Measurements from ENCODE around the gene PLCD1. TPM values are rescaled to one million over a fixed set of nuclear protein-coding genes. Genes with fewer than 3 reads are reported as not detected.

The PLCD1 gene
- total RNA-seq, 2 experiments from 2014 or later = 7.7 to 10.4 TPM

DNA sequence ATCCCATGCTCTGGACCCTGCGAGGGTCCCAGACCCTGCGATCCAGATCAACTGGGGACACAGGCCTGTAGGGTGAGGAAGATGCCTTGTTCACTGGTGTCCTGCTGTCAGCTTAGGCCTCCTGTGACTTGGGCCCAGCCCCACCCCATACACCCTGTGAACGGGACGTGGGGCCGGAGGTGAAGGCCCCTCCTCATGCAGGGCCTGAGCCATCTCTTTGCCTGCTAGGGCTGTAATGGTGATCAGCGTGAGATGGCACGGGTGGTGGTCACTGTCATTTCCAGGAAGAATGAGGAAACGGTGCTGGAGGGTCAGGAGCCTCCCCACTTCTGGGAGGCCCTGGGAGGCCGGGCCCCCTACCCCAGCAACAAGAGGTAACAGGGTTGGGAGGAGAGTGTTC lies 26.5 kb downstream of the PLCD1 start:
- intact Hi-C loops (cut with micrococcal nuclease; ENCODE audit: unreplicated experiment) = loop anchor here (1.0 kb wide), 1 partner anchor 29 kb away; no protein-coding TSS in a partner anchor
- no peaks in the 10 kb centered on the region for H4K20me1 ChIP-seq (ENCODE audit: insufficient read depth, low read length)
- peaks cover 14% of the 10 kb centered on the region for H3K4me1 ChIP-seq (ENCODE audit: insufficient read depth, low read length, poor library complexity, severe bottlenecking)
- H2AFZ ChIP-seq (ENCODE audit: low read length) = no peak overlapping the region
- H3K27ac ChIP-seq (ENCODE audit: low read depth, low read length, poor library complexity, severe bottlenecking) = no peak overlapping the region
- TF ChIP-seq, protein P1, sequence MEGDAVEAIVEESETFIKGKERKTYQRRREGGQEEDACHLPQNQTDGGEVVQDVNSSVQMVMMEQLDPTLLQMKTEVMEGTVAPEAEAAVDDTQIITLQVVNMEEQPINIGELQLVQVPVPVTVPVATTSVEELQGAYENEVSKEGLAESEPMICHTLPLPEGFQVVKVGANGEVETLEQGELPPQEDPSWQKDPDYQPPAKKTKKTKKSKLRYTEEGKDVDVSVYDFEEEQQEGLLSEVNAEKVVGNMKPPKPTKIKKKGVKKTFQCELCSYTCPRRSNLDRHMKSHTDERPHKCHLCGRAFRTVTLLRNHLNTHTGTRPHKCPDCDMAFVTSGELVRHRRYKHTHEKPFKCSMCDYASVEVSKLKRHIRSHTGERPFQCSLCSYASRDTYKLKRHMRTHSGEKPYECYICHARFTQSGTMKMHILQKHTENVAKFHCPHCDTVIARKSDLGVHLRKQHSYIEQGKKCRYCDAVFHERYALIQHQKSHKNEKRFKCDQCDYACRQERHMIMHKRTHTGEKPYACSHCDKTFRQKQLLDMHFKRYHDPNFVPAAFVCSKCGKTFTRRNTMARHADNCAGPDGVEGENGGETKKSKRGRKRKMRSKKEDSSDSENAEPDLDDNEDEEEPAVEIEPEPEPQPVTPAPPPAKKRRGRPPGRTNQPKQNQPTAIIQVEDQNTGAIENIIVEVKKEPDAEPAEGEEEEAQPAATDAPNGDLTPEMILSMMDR (conservative IDR thresholded peaks at IDR 0.05; ENCODE audit: low read length) = no peak
- TF ChIP-seq EZH2phosphoT487 (IDR thresholded peaks at IDR 0.05; ENCODE audit: borderline replicate concordance, low read depth, low read length) = no peak
- no peaks in the 10 kb centered on the region for H3K9me2 ChIP-seq (ENCODE audit: insufficient read depth, low read length)
- H3K4me2 ChIP-seq (ENCODE audit: low read length) = no peak overlapping the region
- peaks cover 44% of the 10 kb centered on the region for H3K36me3 ChIP-seq (ENCODE audit: insufficient read depth, low read length)
- no peak for DNase-seq (ENCODE audit: low spot score)
- H3K79me2 ChIP-seq (ENCODE audit: insufficient read depth, low read depth, low read length) = no peaks in the 10 kb centered on the region
- ChIA-PET CTCF (ENCODE audit: unreplicated experiment) (no interaction called here), POLR2A (no interaction called here)
- no peaks in the 10 kb centered on the region for H3K9me3 ChIP-seq (ENCODE audit: low read length)
- no TSS peak for BruUV-seq (replicated peaks)
- no peak overlapping the region for H3K4me3 ChIP-seq (ENCODE audit: low read depth, low read length, poor library complexity, severe bottlenecking)

GRCh38 chr3:38002291-38002876 lies 27.1 kb downstream of the PLCD1 start:
- H3K9me2 ChIP-seq (ENCODE audit: insufficient read depth, low read length) = no peaks in the 10 kb centered on the region
- H3K36me3 ChIP-seq (ENCODE audit: insufficient read depth, low read length) = peaks cover 48% of the 10 kb centered on the region
- POLR2A ChIA-PET = no interaction called here
- H3K79me2 ChIP-seq (ENCODE audit: insufficient read depth, low read depth, low read length) = no peaks in the 10 kb centered on the region
- H2AFZ ChIP-seq (ENCODE audit: low read length) = no peak overlapping the region
- no peak for DNase-seq (ENCODE audit: low spot score)
- H3K4me2 ChIP-seq (ENCODE audit: low read length) = no peak overlapping the region
- H3K9me3 ChIP-seq (ENCODE audit: low read length) = no peaks in the 10 kb centered on the region
- no TSS peak for BruUV-seq (replicated peaks)
- peaks cover 16% of the 10 kb centered on the region for H3K4me1 ChIP-seq (ENCODE audit: insufficient read depth, low read length, poor library complexity, severe bottlenecking)
- CTCF ChIA-PET (ENCODE audit: unreplicated experiment) = no interaction called here
- H3K27ac ChIP-seq (ENCODE audit: low read depth, low read length, poor library complexity, severe bottlenecking) = no peak overlapping the region
- no peaks in the 10 kb centered on the region for H4K20me1 ChIP-seq (ENCODE audit: insufficient read depth, low read length)
- TF ChIP-seq, protein P1 (conservative IDR thresholded peaks at IDR 0.05; ENCODE audit: low read length) = no peak
- TF ChIP-seq EZH2phosphoT487 (IDR thresholded peaks at IDR 0.05; ENCODE audit: borderline replicate concordance, low read depth, low read length) = no peak
- H3K4me3 ChIP-seq (ENCODE audit: low read depth, low read length, poor library complexity, severe bottlenecking) = no peak overlapping the region
- intact Hi-C loops (cut with micrococcal nuclease; ENCODE audit: unreplicated experiment) = no loop called here

- BruUV-seq (replicated peaks) = no TSS peak
- no peak for TF ChIP-seq EZH2phosphoT487 (IDR thresholded peaks at IDR 0.05; ENCODE audit: borderline replicate concordance, low read depth, low read length)
- TF ChIP-seq, protein P1 (conservative IDR thresholded peaks at IDR 0.05; ENCODE audit: low read length) = peak; percentile 46
- CTCF ChIA-PET (ENCODE audit: unreplicated experiment) = no interaction called here
These were observed 27.9 kb downstream of the PLCD1 start for GRCh38 chr3:38001456-38002081.

More at GRCh38 chr3:38001456-38002081, 27.9 kb downstream of the PLCD1 start:
- no peak overlapping the region for H2AFZ ChIP-seq (ENCODE audit: low read length)
- H3K79me2 ChIP-seq (ENCODE audit: insufficient read depth, low read depth, low read length) = no peaks in the 10 kb centered on the region
- no peak overlapping the region for H3K4me3 ChIP-seq (ENCODE audit: low read depth, low read length, poor library complexity, severe bottlenecking)
- H3K4me1 ChIP-seq (ENCODE audit: insufficient read depth, low read length, poor library complexity, severe bottlenecking) = peaks cover 19% of the 10 kb centered on the region
- intact Hi-C loops (cut with micrococcal nuclease; ENCODE audit: unreplicated experiment) = no loop called here
- no peak for DNase-seq (ENCODE audit: low spot score)
- POLR2A ChIA-PET = no interaction called here
- H3K36me3 ChIP-seq (ENCODE audit: insufficient read depth, low read length) = peaks cover 55% of the 10 kb centered on the region
- no peaks in the 10 kb centered on the region for H3K9me3 ChIP-seq (ENCODE audit: low read length)
- no peaks in the 10 kb centered on the region for H4K20me1 ChIP-seq (ENCODE audit: insufficient read depth, low read length)
- H3K4me2 ChIP-seq (ENCODE audit: low read length) = no peak overlapping the region
- H3K27ac ChIP-seq (ENCODE audit: low read depth, low read length, poor library complexity, severe bottlenecking) = no peak overlapping the region
- no peaks in the 10 kb centered on the region for H3K9me2 ChIP-seq (ENCODE audit: insufficient read depth, low read length)

Measured in OCI-LY7 (cell line).